SK-N-MC (cell line): ENCODE results near the gene BTK.

Experiments
- DNase-seq: peaks from one replicate; pipeline ENCODE4 v3.0.0-alpha.2; 2011; ENCODE audit warnings: low read depth, low spot score
- H3K27ac ChIP-seq: fragments of 200-600 bp; sonication (generic); 2 replicates; pipeline ENCODE4 v1.5.1; 2016; ENCODE audit warnings: mixed run types
- H3K36me3 ChIP-seq: fragments of 200-600 bp; sonication (generic); 2 replicates; pipeline ENCODE4 v1.6.1; 2017; ENCODE audit warnings: antibody characterized with exemption, low read length, mixed read lengths; ENCODE audit not compliant: insufficient read depth
- H3K4me3 ChIP-seq: fragments of 200-600 bp; sonication (generic); 2 replicates; pipeline ENCODE4 v1.5.1; 2016
- H3K9ac ChIP-seq: fragments of 200-600 bp; sonication (generic); 2 replicates; pipeline ENCODE4 v1.8.0; 2017; ENCODE audit warnings: mixed run types, mixed read lengths; ENCODE audit not compliant: insufficient read length
- H3K9me3 ChIP-seq: fragments of 200-600 bp; sonication (generic); 2 replicates; pipeline ENCODE4 v1.6.1; 2017; ENCODE audit warnings: low read depth, mild to moderate bottlenecking, antibody characterized with exemption, low read length, moderate library complexity, mixed read lengths
- EZH2 ChIP-seq: fragments of 200-600 bp; sonication (generic); IDR thresholded peaks from one replicate; pipeline ENCODE4 v1.6.1; 2017; ENCODE audit warnings: antibody characterized with exemption
- FOXP2 ChIP-seq: optimal IDR thresholded peaks from 2 replicates; pipeline ENCODE3; 2011; ENCODE audit warnings: mild to moderate bottlenecking, moderate library complexity; ENCODE audit not compliant: insufficient read depth; ENCODE audit errors: extremely low read length, control extremely low read depth
- POLR2AphosphoS5 ChIP-seq: IDR thresholded peaks from 2 replicates; pipeline ENCODE4 v1.6.1; 2012; ENCODE audit warnings: mild to moderate bottlenecking, low read depth, low read length, borderline replicate concordance

BTK gene

GRCh38 chrX:101415180-101416145 is 29.5 kb upstream of the BTK start:
- Histone ChIP-seq H3K27ac (no peak overlapping the region), H3K4me3 (no peak overlapping the region), H3K9me3 (no peaks in the 10 kb centered on the region), H3K9ac (no peak overlapping the region), H3K36me3 (peaks cover 16% of the 10 kb centered on the region)
- TF ChIP-seq POLR2AphosphoS5: no peak; the same call in 1 of the 2 replicates
- DNase-seq: peak; percentile 44

- Histone ChIP-seq H3K27ac (no peak overlapping the region), H3K9me3 (no peaks in the 10 kb centered on the region), H3K9ac (no peak overlapping the region), H3K4me3 (no peak overlapping the region), H3K36me3 (peaks cover 16% of the 10 kb centered on the region)
- TF ChIP-seq POLR2AphosphoS5 (no peak), FOXP2 (no peak), EZH2 (no peak)
- no peak for DNase-seq
Observed at GRCh38 chrX:101411984-101412383, 26.0 kb upstream of the BTK start.

GRCh38 chrX:101410461-101410860 is 24.5 kb upstream of the BTK start:
- Histone ChIP-seq H3K4me3 (peak overlapping the region; percentile 89), H3K36me3 (peaks cover 16% of the 10 kb centered on the region), H3K9me3 (no peaks in the 10 kb centered on the region), H3K9ac (peak overlapping the region; percentile 43), H3K27ac (no peak overlapping the region)
- DNase-seq: peak; percentile 20
- TF ChIP-seq POLR2AphosphoS5 (no peak), FOXP2 (no peak), EZH2 (no peak)

- DNase-seq: no peak
- Histone ChIP-seq H3K36me3 (peaks cover 16% of the 10 kb centered on the region; the same call in 1 of the 2 replicates), H3K27ac (no peak overlapping the region), H3K9ac (peak overlapping the region; percentile 95), H3K9me3 (no peaks in the 10 kb centered on the region), H3K4me3 (peak overlapping the region; percentile 89)
- TF ChIP-seq EZH2: no peak
- TF ChIP-seq POLR2AphosphoS5: no peak
- no peak for TF ChIP-seq FOXP2
Observed at GRCh38 chrX:101409043-101409442, 23.1 kb upstream of the BTK start.

- Histone ChIP-seq H3K9ac (peak overlapping the region; percentile 95), H3K27ac (peak overlapping the region; percentile 93), H3K36me3 (peaks cover 16% of the 10 kb centered on the region; the same call in 1 of the 2 replicates), H3K4me3 (peak overlapping the region; percentile 89), H3K9me3 (no peaks in the 10 kb centered on the region)
- no peak for DNase-seq
- TF ChIP-seq POLR2AphosphoS5: no peak
- TF ChIP-seq EZH2: no peak
- no peak for TF ChIP-seq FOXP2
Observed at GRCh38 chrX:101408532-101408841, 22.5 kb upstream of the BTK start.

- peak; percentile 95 for DNase-seq
- H3K9me3 ChIP-seq: no peaks in the 10 kb centered on the region
- peaks cover 14% of the 10 kb centered on the region; the same call in 1 of the 2 replicates for H3K36me3 ChIP-seq
- peak within 1 kb of the TSS; percentile 93 for H3K27ac ChIP-seq
- peak within 1 kb of the TSS; percentile 95 for H3K9ac ChIP-seq
- TF ChIP-seq EZH2: no peak
- no peak for TF ChIP-seq FOXP2
- TF ChIP-seq POLR2AphosphoS5: peak; percentile 56; the same call in 1 of the 2 replicates
- peak within 1 kb of the TSS; percentile 89 for H3K4me3 ChIP-seq
Observed at GRCh38 chrX:101407748-101408531, 21.9 kb upstream of the BTK start, which contains the start of the genes GLA and HNRNPH2. TSS of gene GLA (minus strand) at chrX:101407925. CDS start at chrX:101407903, 22 bp downstream. TSS of gene HNRNPH2 (plus strand) at chrX:101408222. CDS start at chrX:101411989, 3,767 bp downstream.

GRCh38 chrX:101407167-101407747 is 21.3 kb upstream of the BTK start:
- peak overlapping the region; percentile 89 for H3K4me3 ChIP-seq
- H3K9ac ChIP-seq: peak overlapping the region; percentile 83
- 0 out of 2 replicates have a peak overlapping the region, but pooled peaks have one; percentile 12 for H3K27ac ChIP-seq
- no peaks in the 10 kb centered on the region for H3K9me3 ChIP-seq
- H3K36me3 ChIP-seq: peaks cover 7% of the 10 kb centered on the region; the same call in 1 of the 2 replicates
- no peak for DNase-seq
- TF ChIP-seq POLR2AphosphoS5: no peak
- no peak for TF ChIP-seq FOXP2
- no peak for TF ChIP-seq EZH2
